ENCODE data around the gene CD46.

DNA sequence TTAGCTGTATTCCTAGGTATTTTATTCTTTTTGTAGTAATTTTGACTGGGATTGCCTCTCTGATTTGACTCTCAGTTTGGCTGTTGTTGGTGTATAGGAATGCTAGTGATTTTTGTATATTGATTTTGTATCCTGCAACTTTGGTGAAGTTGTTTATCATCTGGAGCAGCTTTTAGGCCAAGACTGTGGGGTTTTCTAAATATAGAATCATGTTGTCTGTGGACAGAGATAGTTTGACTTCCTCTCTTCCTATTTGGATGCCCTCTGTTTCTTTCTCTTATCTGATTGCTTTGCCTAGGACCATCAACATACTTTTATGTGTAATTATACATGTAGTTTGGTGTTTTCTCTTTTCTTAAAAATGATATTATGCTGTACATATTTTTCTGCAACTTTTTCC, 27.2 kb downstream of the CD46 start:
- no peak for TF ChIP-seq POLR2A (IDR thresholded peaks at IDR 0.05)
- TF ChIP-seq CTCF (IDR thresholded peaks at IDR 0.05 in 8 of 11, conservative IDR thresholded peaks at IDR 0.05 in 3 of 11) = no peak
